AG04449 (cell line): ENCODE data around the gene IP6K3.

Experiments used
- CTCF ChIA-PET: fragments of 350-600 bp; formaldehyde crosslinking; extraction: SDS; loops from one replicate; lab custom pipeline; 2021; ENCODE audit warnings: antibody characterized with exemption; lab: Yijun Ruan, JAX
- POLR2A ChIA-PET: fragments of 400-600, 350-600 bp; formaldehyde crosslinking; extraction: SDS; loops from one replicate; lab custom pipeline; 2020; ENCODE audit warnings: antibody characterized with exemption, inconsistent platforms; lab: Yijun Ruan, JAX
- DNase-seq: peaks from one replicate; pipeline ENCODE4 v3.0.0-alpha.2; 2010; ENCODE audit warnings: low read depth, low spot score
- H3K4me3 ChIP-seq: 2 replicates; pipeline ENCODE4 v1.5.1; 2011; ENCODE audit warnings: low read depth, mild to moderate bottlenecking, control low read depth, low read length
- TF ChIP-seq, protein P1 (sequence below): IDR thresholded peaks from one replicate; pipeline ENCODE4 v1.5.1; 2011; ENCODE audit warnings: mild to moderate bottlenecking, moderate library complexity, low read length, control low read depth, inconsistent platforms; ENCODE audit not compliant: insufficient read depth; ENCODE audit errors: missing control alignments

The IP6K3 gene

DNA sequence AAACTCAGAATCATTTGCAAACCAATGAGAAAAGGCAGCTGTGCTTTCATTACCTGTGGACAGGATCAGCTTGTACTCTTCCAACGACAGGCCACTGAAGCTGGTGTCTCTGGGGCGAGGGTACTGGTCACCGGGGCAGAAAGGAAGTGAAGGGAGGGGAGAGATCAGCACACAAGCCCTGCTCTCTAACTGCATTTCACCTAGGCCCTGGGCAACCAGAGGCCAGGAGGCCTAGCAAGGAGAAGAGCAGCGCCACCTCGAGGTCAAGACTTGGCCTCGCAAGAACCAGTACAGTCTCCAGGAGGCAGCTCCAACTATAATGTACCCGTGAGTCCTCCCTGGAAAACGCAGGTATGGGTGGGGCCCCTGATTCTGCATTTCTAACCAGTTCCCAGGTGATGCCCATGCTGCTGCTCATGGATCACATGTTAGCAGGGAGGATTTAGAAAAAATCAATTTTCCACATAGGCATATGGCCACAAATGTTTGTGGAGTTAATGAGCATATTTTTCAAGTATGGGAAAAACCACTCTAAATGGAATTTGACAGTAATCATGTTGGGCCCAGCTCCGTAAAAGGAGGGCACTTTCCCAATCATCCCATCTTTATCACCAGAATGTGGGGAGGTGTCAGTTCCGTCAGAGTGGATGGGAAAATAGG, 46.2 kb downstream of the IP6K3 start:
- no peak overlapping the region for H3K4me3 ChIP-seq
- DNase-seq = peak; percentile 14
- CTCF ChIA-PET = interaction anchor here (0.6 to 16.2 kb wide), 39 partner anchors 7 to 456 kb away, joined by 3 to 539 read pairs (median 4); partner anchors contain the start of genes BAK1, IP6K3, ITPR3 and UQCC2
- TF ChIP-seq, protein P1, sequence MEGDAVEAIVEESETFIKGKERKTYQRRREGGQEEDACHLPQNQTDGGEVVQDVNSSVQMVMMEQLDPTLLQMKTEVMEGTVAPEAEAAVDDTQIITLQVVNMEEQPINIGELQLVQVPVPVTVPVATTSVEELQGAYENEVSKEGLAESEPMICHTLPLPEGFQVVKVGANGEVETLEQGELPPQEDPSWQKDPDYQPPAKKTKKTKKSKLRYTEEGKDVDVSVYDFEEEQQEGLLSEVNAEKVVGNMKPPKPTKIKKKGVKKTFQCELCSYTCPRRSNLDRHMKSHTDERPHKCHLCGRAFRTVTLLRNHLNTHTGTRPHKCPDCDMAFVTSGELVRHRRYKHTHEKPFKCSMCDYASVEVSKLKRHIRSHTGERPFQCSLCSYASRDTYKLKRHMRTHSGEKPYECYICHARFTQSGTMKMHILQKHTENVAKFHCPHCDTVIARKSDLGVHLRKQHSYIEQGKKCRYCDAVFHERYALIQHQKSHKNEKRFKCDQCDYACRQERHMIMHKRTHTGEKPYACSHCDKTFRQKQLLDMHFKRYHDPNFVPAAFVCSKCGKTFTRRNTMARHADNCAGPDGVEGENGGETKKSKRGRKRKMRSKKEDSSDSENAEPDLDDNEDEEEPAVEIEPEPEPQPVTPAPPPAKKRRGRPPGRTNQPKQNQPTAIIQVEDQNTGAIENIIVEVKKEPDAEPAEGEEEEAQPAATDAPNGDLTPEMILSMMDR = peak; percentile 85
- POLR2A ChIA-PET = interaction anchor here (0.6 to 1.8 kb wide), 3 partner anchors 66 to 121 kb away, joined by 3 to 8 read pairs (median 3); partner anchors contain the start of gene BAK1

- DNase-seq = no peak
- POLR2A ChIA-PET = no interaction called here
- CTCF ChIA-PET = interaction anchor here (0.6 to 16.2 kb wide), 21 partner anchors 10 to 309 kb away, joined by 3 to 539 read pairs (median 9); partner anchors contain the start of genes BAK1, ITPR3 and UQCC2
- H3K4me3 ChIP-seq = no peak overlapping the region
- TF ChIP-seq, protein P1 = no peak
These were observed 47.0 kb downstream of the IP6K3 start for GRCh38 chr6:33699739-33700138.

DNA sequence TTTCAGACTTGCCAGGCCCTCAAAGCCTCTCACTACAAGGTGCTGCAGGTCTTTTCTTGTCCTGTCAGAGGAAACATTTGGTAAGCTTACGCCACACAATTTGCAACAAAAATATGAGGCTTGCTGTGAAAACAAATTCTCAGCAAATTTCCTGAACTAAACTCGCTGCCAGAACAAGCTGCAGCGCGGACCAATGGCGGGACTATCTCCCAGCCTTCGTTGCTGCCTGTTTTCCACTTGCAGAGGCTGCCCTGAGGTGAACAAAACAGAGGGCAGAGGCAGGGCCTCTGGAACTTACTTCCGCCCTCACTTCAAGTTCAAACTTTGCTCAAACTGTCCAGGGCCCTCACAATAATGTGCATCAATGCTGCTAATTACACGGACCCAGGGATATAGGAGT, 47.6 kb downstream of the IP6K3 start:
- CTCF ChIA-PET = interaction anchor here (1.2 to 1.3 kb wide), 2 partner anchors 109 to 111 kb away, joined by 6 to 7 read pairs; no protein-coding TSS in a partner anchor
- TF ChIP-seq, protein P1 = no peak
- DNase-seq = no peak
- POLR2A ChIA-PET = no interaction called here
- no peak overlapping the region for H3K4me3 ChIP-seq

DNA sequence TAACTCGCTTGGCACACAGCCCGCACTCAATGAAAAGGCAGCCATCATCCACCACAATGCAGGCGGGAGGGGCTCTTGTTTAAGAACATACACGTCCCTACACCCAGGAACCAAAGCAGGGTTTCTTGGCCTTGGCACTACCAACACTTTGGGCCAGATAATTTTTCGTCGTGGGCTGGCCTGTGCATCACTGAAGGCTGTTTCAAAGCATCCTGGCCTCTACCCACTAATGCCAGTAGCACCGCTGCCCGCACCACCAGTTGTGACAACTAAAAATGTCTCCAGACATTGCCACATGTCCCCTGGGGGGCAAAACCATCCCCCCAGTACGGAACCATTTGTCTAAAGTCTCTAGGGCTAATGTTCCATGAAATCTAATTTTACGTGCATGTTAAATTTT, 48.2 kb downstream of the IP6K3 start:
- CTCF ChIA-PET = interaction anchor here (0.6 to 1.3 kb wide), 3 partner anchors 109 to 113 kb away, joined by 3 to 7 read pairs (median 6); no protein-coding TSS in a partner anchor
- POLR2A ChIA-PET = no interaction called here
- no peak overlapping the region for H3K4me3 ChIP-seq
- DNase-seq = no peak
- TF ChIP-seq, protein P1 = no peak

GRCh38 chr6:33697845-33698244, 48.9 kb downstream of the IP6K3 start:
- DNase-seq = no peak
- H3K4me3 ChIP-seq = no peak overlapping the region
- POLR2A ChIA-PET = no interaction called here
- TF ChIP-seq, protein P1 = no peak
- CTCF ChIA-PET = interaction anchor here (0.9 to 12.5 kb wide), 4 partner anchors 7 to 110 kb away, joined by 3 to 161 read pairs (median 6); partner anchors contain the start of gene UQCC2
